ENCODE measurements around the gene POLR1G.

Gene POLR1G

GRCh38 chr19:45448425-45448756 lies 41.9 kb downstream of the POLR1G start:
- no peak for FAIRE-seq

DNA sequence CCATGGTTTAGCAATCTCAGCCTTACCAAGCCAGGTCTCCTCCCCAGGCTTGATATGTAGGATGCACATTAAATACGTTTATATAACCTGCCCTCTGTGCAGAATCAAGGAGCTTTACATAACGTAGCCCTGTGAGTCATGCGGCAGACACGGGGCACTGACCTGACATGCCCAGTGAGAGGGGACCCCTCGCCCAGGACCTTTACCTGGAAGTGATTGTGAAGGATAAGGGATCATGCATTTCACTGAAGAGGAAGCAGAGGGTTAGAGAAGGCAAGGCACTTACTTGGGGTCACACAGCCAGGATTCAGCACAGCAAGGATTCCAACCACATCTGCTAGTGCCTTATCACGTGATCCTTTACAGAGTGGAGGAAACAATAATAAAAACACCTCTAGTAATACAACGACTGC lies 42.4 kb downstream of the POLR1G start:
- no peak for FAIRE-seq

- no peak for FAIRE-seq
These were observed 43.5 kb downstream of the POLR1G start for GRCh38 chr19:45450012-45450333.

DNA sequence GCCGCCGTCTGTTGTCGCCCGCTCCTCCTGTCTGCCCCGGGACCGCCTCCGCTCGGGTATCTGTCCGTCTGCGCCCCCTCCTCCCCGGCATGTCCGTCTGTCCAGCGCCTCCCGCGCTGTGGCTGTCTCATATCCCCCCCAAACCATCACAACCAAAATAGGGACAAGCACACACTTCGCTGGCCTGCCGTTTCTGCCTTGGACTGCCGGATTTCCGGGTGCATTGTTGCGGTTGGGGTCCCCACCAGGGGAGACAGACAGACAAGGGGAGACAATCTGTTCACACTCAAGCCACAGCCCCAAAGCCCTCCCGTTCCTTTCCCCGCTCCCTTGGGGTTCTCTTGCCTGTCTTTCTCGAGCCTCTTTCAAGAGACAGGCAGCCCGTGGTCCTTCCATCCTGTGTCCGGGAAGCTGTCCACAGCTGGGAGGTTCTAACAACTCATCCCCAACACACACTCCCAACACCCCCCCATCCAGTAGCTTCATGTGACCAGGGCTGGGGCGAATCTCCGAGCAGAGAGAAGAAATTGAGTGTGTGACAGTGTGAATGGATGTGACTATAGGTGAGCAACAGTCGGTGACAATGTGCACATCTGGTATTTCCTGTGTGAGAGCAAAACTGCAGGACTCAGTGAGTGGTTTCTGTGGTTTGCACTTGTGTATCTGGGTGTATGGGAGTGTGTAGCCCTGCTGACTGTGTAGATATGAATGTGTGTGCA lies 44.8 kb downstream of the POLR1G start:
- no peak for FAIRE-seq

GRCh38 chr19:45451850-45452387 lies 45.5 kb downstream of the POLR1G start:
- FAIRE-seq: no peak

- FAIRE-seq: no peak
These were observed 49.5 kb downstream of the POLR1G start for GRCh38 chr19:45455707-45456499.

- FAIRE-seq: no peak
These were observed 50.0 kb downstream of the POLR1G start for GRCh38 chr19:45456500-45456815.

GRCh38 chr19:45457776-45458175 lies 51.3 kb downstream of the POLR1G start:
- FAIRE-seq: no peak

All from endometrium (tissue), 2 donors.